ENCODE measurements around the gene AJM1.
"Not testable (repeated sequence)": the region's sequence is repeated elsewhere in the genome, so short reads cannot be mapped to it uniquely, and the experiment has no call there.

Gene AJM1

GRCh38 chr9:136828474-136829140, 13.7 kb upstream of the AJM1 start:
- in situ Hi-C loops (cut with MboI; ENCODE audit: low pct_unique_long_range_greater_than_20kb, low sequenced_read_pairs): no loop called here

GRCh38 chr9:136829412-136829811, 12.9 kb upstream of the AJM1 start:
- in situ Hi-C loops (cut with MboI; ENCODE audit: low pct_unique_long_range_greater_than_20kb, low sequenced_read_pairs): no loop called here
- no peak for DNase-seq

More at GRCh38 chr9:136828474-136829140, 13.7 kb upstream of the AJM1 start:
- DNase-seq: no peak

GRCh38 chr9:136829981-136830885, 12.0 kb upstream of the AJM1 start:
- in situ Hi-C loops (cut with MboI; ENCODE audit: low pct_unique_long_range_greater_than_20kb, low sequenced_read_pairs): no loop called here
- DNase-seq: no peak

DNA sequence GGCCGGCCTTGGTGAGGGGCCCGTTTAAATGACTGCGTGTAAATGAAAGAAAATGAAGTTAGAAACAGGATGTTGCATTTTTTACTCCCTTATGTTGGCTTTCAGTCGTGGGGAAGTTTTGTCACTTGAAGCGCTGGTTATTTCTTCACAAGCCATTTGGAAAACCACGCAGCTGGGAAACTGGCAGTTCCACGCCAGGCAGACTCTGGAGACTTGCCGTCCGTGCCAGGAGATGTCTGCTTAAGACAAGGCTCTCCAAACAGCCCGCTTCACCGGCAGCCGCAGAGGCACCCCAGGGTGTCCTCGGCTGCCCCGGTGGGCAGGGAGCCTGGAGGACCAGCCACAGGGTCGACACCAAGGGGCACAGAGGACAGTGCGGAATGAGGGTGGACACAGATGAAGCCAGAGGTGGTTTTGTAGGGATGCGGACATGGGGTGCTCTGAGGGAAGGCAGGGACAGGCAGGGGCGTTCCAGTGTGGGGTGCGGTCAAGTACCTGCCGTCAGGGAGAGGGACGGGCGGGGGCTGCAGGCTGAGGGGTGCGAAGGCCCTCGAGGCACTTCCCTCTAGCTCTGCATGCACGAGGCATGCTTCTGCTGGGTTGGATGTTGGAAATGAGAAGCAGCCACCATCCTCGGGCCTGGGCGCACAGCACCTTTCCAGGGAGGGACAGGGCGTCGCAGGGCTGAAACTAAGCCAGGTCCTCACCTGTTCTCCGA, 11.1 kb upstream of the AJM1 start:
- in situ Hi-C loops (cut with MboI; ENCODE audit: low pct_unique_long_range_greater_than_20kb, low sequenced_read_pairs): no loop called here
- no peak for DNase-seq

DNA sequence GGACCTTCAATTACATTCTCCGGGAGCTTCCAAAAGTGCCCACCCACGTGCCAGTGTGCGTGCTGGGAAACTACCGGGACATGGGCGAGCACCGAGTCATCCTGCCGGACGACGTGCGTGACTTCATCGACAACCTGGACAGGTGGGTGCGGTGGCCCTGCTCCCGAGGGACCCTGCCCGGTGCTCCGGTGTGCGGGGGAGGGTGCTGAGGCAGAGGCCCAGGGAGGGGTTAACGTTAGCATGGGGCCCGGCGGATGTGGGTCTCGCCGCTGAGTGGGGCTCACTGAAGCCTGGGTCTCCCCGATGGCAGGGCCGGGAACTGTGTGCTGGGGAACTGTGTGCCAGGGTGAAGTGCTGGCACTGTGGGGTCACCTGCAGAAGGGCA, 10.6 kb upstream of the AJM1 start:
- in situ Hi-C loops (cut with MboI; ENCODE audit: low pct_unique_long_range_greater_than_20kb, low sequenced_read_pairs): no loop called here

GRCh38 chr9:136832581-136832980, 9.7 kb upstream of the AJM1 start:
- in situ Hi-C loops (cut with MboI; ENCODE audit: low pct_unique_long_range_greater_than_20kb, low sequenced_read_pairs): no loop called here
- DNase-seq: no peak

More for the DNA sequence above, 10.6 kb upstream of the AJM1 start:
- DNase-seq: no peak

GRCh38 chr9:136833381-136834048, 8.8 kb upstream of the AJM1 start:
- DNase-seq; in situ Hi-C loops (cut with MboI; ENCODE audit: low pct_unique_long_range_greater_than_20kb, low sequenced_read_pairs): not testable (repeated sequence)

DNA sequence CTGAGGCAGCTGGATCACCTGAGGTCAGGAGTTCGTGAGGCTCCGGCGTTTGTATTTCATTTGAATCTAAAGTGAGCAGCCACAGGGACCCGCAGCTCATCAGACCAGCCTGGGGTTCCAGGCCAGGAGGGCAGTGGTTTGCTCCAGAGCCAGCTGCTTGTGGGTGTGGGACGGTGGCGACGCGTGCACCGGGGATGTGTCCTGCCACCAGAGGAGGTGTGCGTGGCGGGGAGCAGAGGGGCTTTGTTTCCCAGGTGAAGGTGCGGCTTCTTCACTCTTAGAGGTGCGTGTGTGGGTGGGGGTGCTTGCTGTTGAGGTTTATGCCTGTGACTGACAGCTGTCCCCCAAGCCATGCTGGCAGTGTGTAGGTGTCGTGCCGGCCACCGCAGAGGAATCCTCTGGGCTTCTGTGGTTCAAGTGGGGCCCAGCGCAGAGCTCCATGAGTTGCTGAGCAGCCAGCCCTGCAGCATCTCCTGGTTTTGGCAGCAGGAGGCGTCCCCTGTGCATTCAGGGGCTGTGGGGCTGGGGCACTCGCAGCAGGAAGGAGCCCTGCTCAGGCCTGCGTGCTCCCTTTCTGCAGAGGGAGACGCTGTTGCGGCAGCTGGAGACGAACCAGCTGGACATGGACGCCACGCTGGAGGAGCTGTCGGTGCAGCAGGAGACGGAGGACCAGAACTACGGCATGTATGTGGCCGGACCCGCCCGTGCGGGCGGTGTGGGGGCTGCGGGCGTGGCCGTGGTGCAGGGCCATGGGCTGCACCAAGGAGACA, 6.9 kb upstream of the AJM1 start:
- in situ Hi-C loops (cut with MboI; ENCODE audit: low pct_unique_long_range_greater_than_20kb, low sequenced_read_pairs): no loop called here
- DNase-seq: no peak

- in situ Hi-C loops (cut with MboI; ENCODE audit: low pct_unique_long_range_greater_than_20kb, low sequenced_read_pairs): no loop called here
- DNase-seq: no peak
These were observed 6.1 kb upstream of the AJM1 start for GRCh38 chr9:136835932-136836904.

DNA sequence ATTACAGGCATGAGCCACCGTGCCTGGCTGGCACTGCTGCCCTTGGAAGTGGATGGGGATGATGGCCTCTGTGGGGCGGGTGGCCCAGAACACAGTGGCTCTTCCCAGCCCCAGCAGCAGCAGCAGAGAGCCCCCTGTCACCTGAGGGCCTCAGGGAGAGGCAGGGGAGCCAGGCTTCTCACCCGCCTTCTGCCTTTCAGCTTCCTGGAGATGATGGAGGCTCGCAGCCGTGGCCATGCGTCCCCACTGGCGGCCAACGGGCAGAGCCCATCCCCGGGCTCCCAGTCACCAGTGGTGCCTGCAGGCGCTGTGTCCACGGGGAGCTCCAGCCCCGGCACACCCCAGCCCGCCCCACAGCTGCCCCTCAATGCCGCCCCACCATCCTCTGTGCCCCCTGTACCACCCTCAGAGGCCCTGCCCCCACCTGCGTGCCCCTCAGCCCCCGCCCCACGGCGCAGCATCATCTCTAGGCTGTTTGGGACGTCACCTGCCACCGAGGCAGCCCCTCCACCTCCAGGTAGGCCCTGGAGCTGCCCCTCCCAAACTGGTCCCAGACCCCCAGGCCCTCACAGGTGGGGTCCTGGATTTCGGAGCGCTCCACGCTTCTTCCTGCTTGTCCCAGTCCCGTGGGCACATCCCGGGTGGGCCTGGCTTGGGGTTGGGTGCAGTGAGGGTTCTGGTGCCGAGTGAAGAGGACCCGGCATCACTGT, 5.0 kb upstream of the AJM1 start:
- no peak for DNase-seq
- in situ Hi-C loops (cut with MboI; ENCODE audit: low pct_unique_long_range_greater_than_20kb, low sequenced_read_pairs): no loop called here

GRCh38 chr9:136837856-136838277, 4.4 kb upstream of the AJM1 start:
- in situ Hi-C loops (cut with MboI; ENCODE audit: low pct_unique_long_range_greater_than_20kb, low sequenced_read_pairs): not testable (repeated sequence)

DNA sequence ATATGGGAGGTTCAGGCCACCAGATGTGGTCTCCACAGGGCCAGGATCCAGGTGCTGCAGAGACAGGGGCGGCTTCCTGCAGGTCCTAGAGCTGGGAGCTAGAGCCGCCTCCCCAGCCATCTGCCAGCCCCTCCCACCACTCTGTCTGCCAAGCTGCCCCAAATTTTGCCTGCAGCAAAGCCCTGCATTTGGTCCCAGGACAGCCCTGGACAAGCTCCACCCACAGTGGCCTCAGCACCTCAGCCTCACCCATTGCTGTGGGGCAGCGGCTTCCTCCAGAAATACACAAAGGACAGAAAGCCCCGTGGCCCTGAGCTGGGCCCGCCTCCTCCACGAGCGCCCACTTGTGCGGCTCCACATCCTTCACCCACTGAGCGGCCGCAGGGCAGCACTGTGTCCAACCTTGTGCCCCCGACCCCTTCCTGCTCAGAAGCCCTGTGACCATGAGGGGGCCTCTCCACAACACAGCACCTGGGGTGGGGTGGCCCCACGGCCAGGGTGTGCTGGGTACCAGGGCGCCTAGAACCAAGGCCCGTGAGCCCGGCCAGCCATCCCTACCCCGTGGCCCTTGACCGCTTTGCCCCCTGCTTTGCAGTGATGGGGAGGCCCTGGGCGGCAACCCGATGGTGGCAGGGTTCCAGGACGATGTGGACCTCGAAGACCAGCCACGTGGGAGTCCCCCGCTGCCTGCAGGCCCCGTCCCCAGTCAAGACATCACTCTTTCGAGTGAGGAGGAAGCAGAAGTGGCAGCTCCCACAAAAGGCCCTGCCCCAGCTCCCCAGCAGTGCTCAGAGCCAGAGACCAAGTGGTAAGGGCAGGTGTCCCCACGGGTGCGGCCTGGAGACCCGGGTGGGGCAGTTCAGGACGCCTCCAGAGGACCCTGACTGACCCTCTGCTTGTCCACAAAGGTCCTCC, 3.7 kb upstream of the AJM1 start:
- in situ Hi-C loops (cut with MboI; ENCODE audit: low pct_unique_long_range_greater_than_20kb, low sequenced_read_pairs): no loop called here
- DNase-seq: no peak

More at GRCh38 chr9:136837856-136838277, 4.4 kb upstream of the AJM1 start:
- DNase-seq: not testable (repeated sequence)

DNA sequence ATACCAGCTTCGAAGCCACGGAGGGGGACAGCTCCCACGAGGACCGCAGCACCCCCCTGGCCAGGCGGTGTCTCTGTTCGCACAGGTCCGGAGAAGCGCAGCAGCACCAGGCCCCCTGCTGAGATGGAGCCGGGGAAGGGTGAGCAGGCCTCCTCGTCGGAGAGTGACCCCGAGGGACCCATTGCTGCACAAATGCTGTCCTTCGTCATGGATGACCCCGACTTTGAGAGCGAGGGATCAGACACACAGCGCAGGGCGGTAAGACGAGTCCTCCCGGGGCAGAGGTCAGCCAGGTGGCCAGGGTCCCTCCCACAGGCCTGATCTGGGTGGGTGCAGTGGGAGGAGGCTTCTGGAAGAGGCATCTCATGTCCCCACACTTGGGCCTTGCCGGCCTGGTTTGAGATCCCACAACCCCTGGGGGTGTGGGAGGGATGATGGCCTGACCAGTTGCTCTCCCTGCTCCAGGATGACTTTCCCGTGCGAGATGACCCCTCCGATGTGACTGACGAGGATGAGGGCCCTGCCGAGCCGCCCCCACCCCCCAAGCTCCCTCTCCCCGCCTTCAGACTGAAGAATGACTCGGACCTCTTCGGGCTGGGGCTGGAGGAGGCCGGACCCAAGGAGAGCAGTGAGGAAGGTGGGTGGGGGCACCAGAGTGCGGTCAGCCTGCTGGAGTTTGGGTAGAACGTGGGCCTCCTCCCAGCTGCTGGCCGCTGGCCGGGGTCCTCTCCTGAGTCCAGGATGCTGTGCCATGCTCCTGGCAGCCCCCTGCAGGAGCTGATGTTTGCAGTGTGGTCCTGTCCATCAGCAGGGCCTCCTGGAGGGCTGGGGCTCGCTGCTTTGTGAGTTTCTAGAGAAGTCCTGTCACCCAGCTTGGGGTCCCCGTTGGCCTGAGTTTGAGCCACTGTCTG, 2.8 kb upstream of the AJM1 start:
- in situ Hi-C loops (cut with MboI; ENCODE audit: low pct_unique_long_range_greater_than_20kb, low sequenced_read_pairs): no loop called here
- DNase-seq: no peak

GRCh38 chr9:136840140-136840876, 2.0 kb upstream of the AJM1 start:
- in situ Hi-C loops (cut with MboI; ENCODE audit: low pct_unique_long_range_greater_than_20kb, low sequenced_read_pairs): no loop called here
- DNase-seq: no peak
